Activated T-helper 1 cell treated with anti-CD3 and anti-CD28 coated beads, Interleukin-2, amount 50 U/mL, for 16 hours (primary cell): ENCODE measurements around the gene BSG.

Experiments used
- DNase-seq, 2 donors: peaks; one replicate each; pipeline ENCODE4 v3.0.0-alpha.2; 2020; ENCODE audit warnings: low read depth in 1 of 2, low spot score in 1 of 2

BSG gene

GRCh38 chr19:572140-572742, at the start of gene BSG:
TSS of gene BSG (plus strand) at chr19:572596. CDS start at chr19:572635, 39 bp downstream.
- peak; percentile 97 for DNase-seq

GRCh38 chr19:522726-523125, 49.7 kb upstream of the BSG start:
- DNase-seq: no peak

- no peak for DNase-seq
These were observed 48.2 kb upstream of the BSG start for GRCh38 chr19:524062-524674.

GRCh38 chr19:525029-525428, 47.4 kb upstream of the BSG start:
- DNase-seq: no peak

GRCh38 chr19:525857-526419, 46.5 kb upstream of the BSG start:
- DNase-seq: no peak

- DNase-seq: no peak
These were observed 42.0 kb upstream of the BSG start for GRCh38 chr19:530134-531008.

- DNase-seq: peak; percentile 69 to 80
These were observed 41.2 kb upstream of the BSG start for GRCh38 chr19:531009-531752.

GRCh38 chr19:531753-532560, 40.4 kb upstream of the BSG start, which contains the start of gene CDC34:
TSS of gene CDC34 (plus strand) at chr19:531760. CDS start at chr19:531932, 172 bp downstream.
- no peak for DNase-seq

GRCh38 chr19:532561-533363, 39.6 kb upstream of the BSG start:
- peak in 1 of 2 donors; percentile 22 for DNase-seq

GRCh38 chr19:533364-534058, 38.9 kb upstream of the BSG start:
- DNase-seq: no peak

- DNase-seq: no peak
These were observed 38.3 kb upstream of the BSG start for GRCh38 chr19:534088-534487.

GRCh38 chr19:535017-535835, 37.2 kb upstream of the BSG start:
- no peak for DNase-seq

- DNase-seq: no peak
These were observed 36.1 kb upstream of the BSG start for GRCh38 chr19:536031-536880.

- no peak for DNase-seq
These were observed 35.5 kb upstream of the BSG start for GRCh38 chr19:536881-537404.

- no peak for DNase-seq
These were observed 33.6 kb upstream of the BSG start for GRCh38 chr19:538641-539428.
